ENCODE data around the gene NDUFS6.
A peak's percentile ranks its signal among the peaks of the same experiment; 100 is the strongest.
"Not testable (repeated sequence)": the region's sequence is repeated elsewhere in the genome, so short reads cannot be mapped to it uniquely, and the experiment has no call there.

The NDUFS6 gene

DNA sequence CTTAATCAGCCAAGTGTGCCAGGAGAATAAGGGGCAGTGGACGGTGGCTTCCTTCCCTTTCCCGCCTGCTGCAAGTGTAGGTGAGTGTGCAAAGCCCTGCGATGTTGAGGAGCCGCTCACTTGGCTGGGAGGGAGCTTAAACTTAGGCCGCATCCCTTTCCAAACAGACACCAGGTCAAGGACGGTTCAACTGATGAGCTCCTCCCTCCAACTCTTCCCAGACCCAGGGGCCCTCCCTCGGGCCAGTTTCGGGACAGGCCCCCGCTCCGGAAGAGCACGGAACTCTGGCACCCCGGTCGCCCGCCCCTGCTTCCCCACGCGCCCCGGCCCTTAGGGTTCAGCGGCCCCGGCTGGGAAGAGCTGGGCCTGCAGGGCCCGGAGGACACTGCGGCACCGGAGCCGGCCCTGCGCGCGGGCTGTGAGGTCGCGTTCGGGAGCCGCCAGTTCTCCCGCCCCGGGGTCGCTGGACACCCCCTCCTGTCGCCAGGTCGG, 2.1 kb upstream of the NDUFS6 start:
- DNase-seq = no peak

DNA sequence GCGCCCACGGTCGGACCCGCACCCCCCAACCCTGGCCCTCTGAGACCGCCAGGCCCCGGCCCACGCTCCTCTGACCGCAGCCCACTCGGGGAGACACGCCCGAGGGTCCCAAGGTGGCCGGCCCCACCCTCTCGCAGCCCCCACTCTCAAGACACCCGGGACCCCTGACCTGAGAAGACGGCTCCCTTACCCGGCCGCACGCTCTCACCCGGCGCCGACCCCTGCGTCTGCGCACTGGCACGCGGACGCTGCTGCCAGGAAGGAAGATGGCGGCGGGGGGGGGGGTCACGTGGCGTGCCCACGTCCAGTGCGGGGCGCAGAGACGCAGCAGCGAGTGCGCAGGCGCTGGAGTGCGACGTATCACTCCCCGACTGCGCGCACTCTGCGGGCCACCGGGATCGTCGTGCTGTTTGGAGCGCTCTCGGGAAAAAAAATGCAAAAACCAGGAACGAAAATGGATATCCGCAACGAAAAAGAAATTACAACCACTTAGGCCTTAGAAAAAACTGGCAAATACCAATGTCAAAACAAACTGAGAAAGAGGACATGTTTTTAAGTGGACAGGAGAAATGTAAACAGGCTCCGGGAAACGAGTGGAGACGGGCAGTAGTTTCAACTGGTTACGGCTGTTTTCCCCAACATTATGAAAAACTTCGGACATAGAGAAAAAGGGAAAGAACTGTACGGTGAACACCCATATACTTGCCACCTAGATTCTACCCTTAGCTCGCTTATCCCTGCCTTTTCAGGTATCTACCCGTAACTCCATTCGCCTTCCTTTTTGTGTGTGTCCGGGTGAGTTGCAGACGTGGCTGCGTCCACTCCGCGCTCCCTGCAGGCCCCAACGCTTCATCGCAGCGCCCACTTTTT, 1.4 kb upstream of the NDUFS6 start, which contains the start of gene MRPL36:
MRPL36 (minus strand) TSS at position 236 of the 870 bp plus-strand sequence. CDS start 902 bp downstream, outside the sequence.
- DNase-seq = peak; percentile 94

DNA sequence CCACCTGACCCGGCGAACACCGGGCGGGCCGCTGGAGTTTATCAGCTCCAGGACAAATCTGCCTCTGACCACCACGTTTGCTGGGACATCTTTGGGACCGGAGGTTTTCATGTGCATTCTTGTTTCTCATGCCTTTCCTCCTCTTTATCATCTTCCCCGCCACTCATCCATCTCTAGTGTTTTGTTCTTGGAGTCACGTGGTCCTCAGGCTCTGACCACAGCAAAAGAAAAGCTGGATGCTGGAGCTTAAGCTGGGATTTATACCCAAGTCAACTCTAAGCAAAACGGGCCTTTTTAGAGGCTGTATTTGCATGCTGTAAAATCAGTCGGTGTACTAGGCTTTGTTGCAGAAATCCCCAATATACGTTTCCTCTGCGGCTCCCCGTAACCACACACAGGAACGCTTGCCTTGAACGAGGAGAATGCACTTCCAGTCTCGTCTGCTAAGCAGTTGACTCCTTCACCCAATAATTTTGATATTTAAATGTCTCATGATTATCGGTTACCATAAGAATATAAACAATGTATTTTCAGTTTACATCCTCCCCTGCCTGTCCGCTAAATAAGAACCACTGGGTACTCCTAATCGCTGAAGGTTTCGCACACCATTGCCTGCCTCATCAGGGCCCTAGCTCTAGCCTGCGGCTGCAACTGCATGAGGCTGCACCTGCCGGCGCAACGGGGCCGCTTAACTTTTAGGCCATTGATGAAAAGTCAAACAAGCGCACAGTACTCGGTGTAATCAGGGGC, 560 bp upstream of the NDUFS6 start:
- peak; percentile 76 for DNase-seq

DNA sequence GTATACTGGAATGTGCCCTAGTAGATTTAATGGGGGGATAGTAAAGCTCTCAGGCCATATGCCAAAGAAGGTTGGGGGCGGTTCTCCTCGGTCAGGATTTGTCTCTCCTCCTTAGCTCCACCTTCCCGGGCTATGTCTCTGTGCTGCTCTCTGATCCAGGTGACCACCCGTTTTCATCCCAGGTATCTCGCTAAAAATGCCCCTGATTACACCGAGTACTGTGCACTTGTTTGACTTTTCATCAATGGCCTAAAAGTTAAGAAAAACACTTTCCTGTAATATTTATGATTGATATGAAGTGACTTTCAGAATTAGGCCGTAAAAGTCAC, 724 bp downstream of the NDUFS6 start:
- no peak for DNase-seq

DNA sequence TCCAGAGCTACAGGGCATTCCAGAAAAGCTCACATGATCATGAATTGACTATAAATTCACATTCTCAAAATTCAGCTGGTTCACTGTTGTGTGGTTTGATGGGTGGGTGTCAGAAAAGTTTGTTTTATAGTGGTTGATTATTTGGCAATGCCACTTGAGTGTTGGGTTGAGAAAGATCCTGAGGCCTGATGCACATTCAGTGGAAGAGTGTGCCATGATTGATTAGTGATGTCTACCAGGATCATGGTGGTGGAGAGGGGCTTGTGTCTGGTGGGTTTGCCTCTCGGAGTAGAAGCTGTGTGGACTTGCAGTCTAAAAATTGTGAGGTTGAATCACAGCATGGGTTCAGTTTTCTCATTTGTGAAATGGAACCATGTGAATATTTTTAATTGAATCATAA, 2.0 kb downstream of the NDUFS6 start:
- no peak for DNase-seq

DNA sequence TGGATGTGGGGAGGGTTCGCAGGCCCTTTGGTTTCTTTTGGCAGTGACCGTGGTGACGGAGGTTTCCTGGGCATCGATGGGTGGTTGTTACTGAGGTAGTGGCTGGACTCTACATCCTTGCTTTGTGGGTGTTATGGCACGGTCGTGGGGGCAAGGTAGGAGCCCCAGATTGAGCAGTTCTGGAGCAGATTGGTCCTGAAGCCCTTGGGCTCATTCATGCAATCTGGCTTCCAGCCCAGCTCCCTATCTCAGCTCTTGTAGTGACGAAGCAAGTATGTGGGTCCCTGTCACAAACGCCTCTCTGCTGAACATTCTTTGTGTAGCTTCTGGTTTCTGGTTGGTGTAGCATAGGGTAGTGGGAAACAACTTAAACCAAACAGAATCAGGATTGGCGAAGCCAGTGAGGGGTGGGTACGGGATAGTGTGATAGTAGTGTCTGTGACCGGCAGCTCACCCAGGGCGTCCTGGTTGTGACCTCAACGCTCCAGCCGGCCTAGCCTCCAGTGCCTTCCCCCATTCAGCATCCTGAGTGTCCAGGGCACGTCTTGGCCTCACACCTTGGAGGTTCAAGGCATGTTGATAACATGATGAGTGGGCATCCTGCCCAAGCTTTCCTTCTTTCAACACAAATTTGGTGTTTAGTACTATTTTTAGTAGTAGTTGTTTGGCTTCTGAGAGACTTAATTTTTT, 2.9 kb downstream of the NDUFS6 start:
- no peak for DNase-seq

DNA sequence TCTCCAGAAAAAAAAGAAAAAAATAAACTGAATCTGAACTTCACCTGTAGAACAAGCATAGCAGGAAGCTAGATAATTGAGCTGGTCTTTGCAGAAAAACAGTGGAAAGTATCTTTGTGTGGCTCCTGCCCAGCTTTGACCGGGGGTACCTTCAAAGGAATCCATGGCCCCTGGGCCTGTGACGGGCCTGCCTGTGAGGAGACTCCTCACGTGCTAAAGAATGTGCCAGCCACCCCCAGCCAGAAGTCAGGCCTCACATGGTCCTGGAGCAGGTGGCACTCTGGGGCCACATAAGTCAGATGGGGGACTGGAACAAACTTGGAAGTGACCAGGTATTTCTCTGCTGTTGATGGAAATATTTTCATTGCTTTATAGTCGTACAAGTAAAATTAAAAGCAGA, 4.1 kb downstream of the NDUFS6 start:
- no peak for DNase-seq

DNA sequence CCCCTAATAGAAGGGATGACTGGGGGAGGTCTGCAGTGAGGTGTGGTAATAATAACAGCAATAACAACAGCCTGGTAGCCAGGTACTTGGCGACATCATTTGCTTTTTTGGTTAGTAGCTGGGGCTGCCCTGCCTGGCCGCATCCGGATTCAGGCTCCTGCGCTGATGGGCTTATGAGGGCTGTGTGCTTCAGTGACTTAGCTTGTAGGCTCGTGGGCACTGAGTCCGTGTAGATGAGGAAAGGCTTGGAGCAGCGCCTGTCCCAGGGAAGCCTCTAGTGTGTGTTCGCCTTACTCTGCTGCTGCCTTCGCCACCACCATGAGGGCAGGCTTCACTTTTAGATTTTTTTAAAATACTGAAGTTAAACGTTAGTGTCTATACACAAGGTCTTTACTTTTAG, 4.5 kb downstream of the NDUFS6 start:
- no peak for DNase-seq

DNA sequence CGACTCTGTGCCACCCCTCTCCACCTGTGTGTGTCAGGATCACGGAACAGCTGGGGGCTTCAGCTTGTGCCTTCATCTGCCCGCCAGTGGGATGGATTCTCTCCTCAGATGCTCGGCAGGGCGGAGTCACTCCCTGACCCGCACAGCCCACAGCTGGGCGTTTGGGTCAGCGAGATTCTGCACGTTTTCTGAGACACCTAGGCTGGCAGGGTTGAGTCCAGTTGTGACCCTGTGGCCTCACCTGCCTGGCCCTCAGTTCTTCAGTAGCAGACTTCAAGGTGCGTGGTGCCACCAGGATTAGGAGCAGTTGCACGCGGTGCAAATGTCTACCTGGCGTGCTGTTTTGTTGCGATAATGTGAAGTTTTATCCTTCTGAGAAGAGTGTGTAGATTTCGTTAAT, 5.0 kb downstream of the NDUFS6 start:
- no peak for DNase-seq

DNA sequence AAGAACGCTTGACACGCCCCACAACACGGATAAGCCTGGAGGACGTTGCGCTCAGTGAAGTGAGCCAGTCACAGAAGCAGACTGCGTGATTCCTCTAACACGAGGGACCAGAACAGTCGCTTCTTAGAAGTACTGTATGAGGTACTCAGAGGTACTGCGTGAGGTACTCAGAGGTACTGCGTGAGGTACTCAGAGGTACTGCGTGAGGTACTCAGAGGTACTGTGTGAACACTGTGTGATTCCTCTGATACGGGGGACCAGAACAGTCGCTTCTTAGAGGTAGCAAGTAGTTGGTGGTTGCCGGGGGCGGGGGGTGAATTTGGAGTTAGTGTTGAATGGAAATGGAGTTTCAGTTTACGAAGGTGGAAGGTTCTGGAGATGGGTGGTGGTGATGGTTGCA, 5.8 kb downstream of the NDUFS6 start:
- DNase-seq = no peak

DNA sequence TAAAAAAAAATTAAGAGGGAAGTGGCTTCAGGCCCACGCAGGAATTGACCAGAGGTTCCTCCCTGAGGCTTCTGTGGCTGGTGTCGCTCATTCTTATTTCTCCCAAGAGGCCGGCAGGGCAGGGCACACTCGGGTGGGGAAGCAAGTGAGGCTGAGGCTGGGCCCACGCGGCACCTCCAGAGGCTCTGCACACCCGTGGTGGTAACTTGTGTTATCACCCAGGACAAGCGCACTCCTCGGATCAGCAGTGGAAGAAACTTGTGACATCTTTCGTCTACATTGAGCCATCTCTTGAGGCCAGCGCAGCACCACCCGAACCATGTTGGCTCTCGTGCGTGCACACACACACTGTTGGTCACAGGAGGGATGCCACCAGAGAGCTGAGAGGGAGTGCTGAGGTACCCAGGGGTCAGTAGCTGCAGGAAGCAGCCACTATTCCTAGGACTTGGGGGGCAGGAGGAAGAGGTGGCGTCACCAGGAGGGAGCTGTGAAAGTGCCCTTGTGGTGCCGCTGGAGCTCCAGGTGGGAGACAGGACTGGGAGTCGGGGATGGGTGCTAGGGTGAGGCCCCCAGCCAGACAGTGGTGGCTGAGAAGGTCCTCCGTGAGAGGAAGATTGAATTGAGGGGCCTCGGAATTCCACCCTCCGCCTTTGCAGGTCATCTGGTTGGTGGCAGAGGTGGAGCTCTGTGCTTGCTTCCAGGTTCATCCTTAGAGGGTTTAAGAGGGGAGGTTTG, 6.4 kb downstream of the NDUFS6 start:
- DNase-seq = no peak

DNA sequence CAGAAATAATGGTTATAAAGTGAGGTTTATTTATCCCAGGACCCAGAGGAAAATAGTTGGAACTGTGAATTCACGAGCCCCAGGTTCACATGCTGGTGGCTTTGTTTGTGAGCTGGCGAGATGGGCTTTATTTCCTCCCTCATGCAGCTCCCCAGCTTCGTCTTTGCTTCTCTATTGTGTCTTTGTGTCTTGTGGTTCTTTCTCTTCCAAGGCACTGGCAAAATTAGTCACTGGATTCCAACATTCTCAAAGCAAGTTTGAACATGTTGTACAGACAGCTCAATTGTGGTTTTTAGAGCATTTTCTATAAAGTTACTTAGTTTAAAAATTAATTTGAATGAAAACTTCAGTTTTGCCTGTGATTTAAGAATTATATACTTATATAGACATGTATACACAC, 7.2 kb downstream of the NDUFS6 start:
- no peak for DNase-seq

DNA sequence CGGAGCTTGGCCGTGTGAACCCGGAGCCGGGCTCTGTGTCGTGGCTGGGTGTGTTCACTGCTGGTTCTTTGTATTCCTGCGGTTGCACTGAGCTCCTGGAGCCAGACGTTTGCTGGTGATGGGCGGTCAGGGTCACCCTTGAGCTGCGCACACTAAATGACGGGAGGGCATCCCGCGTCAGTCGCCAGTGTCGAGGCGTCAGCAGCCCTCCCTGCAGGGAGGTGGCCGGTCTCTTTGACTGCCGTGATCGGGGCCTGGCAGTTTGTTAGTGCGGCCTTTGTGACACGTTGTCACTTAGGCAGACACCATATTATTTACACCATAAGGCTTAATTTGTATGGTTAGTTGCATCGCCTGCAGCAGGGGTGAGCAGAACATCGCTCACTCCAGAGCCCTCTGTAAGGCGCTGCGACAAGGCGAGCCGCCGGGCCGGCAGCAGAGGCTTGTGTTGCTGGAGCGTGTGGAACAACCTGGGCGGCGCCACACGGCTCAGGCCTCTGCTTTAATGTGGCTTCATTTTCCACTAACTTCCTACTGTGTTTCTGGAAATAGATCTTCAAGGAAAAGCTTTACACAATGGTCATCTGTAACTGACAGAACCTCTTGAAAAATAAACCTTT, 8.3 kb downstream of the NDUFS6 start:
- DNase-seq = no peak

DNA sequence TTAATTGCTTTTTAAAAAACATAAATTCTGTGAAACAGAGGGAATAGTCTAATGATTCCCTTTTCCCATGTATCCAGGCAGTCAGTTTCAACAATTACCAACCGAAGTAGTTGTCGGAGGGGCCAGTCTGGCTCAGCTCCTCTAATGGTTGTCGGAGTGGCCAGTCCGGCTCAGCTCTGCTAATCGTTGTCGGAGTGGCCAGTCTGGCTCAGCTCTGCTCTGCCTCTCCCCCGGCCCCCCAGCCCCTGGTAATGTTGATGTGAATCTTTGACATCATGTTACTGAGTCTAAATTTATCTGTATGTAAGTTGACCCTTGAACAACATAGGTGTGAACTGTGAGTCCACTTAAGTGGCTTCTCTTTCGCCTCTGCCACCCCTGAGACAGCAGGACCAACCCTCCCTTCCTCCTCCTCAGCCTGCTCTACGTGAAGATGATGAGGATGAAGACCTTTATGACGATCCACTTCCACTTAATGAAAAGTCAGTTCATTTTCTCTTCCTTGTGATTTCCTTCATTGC, 9.4 kb downstream of the NDUFS6 start:
- DNase-seq = no peak

DNA sequence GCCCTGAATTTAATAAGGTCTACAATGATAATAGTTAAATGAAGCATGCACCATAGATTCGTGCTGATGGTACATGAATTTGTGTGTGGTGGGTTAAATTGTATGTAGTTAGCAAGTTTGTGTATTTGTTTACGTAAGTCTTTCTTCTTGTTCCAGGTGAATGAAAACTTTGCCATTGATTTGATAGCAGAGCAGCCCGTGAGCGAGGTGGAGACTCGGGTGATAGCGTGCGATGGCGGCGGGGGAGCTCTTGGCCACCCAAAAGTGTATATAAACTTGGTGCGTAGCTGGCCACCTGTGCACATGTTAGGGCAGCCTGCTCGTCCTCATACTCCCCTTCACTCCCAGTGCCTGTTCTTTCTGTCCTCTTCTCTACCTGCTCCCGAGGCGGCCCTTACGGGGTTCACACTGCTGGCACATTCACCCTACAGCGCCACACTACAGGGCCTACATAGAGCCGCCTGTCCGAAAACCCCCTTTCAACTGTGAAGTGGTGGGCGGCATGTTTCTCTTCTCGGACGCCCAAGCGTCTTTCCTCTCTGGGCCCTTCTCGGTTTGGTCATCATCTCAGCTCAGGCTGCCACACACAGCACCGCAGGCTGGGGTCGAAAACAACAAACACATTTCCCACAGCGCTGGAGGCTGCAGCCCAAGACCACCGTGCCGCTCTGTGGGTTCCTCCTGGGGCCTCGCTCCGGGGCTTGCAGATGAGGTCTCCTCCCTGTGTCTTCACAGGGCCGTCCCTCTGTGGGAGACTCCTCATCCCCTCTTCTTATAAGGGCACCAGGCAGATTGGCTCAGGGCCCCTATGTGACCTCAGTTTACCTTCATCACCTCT, 13.2 kb downstream of the NDUFS6 start:
- no peak for DNase-seq

DNA sequence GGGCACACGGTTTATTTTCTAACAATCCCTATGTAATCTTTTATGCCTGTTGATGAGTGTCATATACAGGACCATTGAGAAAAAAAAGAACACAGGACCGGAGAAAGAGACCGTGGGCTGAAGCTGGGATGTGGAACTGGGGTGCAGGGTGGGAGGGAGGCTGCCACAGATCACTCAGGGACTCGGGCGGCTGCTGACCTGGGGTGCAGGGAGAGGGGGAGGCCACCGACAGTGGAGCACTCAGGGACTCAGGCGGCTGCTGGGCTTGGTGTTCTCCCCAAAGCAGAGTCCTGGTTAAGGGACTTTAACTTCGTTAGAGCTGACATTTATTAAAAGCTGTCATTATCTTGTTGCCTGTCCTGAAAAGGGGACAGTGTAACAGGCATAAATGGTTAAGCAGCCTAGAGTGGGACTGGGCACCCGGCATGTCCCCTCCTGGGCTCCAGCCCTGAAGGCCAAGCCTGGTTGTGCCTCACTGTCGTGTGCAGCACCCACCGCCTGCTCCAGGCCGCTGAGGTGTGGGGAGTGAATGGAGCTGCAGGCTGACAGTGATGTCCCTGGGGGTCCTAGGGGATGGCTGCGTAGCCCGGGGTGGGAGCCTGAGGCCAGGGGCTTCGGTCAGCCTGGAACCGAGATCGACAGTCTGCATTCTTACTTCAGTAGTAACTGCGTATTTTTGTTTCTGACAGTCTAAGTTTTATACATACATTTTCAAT, 14.0 kb downstream of the NDUFS6 start:
- DNase-seq = no peak

DNA sequence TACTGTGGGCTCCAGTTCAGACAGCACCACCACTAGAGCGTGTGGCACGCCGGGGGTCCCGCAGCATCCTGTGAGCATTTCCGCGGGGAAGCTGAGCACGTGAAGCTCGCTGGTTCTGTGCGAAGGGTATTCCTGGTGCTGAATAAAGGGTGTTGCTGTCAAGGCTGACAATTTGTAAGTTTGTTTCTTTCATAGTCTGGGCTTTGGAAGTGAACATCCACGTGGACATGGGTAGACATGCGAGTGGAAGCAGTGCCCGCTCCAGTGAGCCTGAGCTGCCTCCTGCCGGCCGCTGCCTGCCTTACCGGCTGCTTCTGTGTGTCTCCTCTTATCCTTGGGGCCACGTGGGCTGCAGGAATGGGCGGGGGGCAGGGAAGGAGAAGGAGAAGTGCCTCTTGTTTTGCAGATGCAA, 14.7 kb downstream of the NDUFS6 start:
- DNase-seq = no peak

DNA sequence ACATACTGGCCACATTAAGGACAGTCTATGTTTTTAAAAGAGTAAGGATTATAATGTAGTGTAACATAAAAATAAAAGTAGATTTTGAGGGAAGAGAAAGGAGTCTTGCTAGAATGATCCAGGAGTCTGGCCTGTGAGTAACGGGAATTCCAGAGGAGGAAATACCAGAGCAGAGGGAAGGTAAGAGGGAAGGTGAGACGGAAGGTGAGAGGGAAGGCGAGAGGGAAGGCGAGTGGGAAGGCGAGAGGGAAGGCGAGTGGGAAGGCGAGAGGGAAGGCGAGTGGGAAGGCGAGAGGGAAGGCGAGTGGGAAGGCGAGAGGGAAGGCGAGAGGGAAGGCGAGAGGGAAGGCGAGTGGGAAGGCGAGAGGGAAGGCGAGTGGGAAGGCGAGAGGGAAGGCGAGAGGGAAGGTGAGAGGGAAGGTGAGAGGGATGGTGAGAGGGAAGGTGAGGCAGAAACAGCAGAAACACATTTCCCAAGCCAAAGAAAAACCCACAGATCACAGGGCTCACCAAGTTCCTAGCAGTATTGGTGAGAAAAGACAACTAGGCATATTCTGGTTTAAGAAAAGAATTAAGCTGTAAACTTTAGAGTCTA, 15.4 kb downstream of the NDUFS6 start:
- not testable (repeated sequence) for DNase-seq

DNA sequence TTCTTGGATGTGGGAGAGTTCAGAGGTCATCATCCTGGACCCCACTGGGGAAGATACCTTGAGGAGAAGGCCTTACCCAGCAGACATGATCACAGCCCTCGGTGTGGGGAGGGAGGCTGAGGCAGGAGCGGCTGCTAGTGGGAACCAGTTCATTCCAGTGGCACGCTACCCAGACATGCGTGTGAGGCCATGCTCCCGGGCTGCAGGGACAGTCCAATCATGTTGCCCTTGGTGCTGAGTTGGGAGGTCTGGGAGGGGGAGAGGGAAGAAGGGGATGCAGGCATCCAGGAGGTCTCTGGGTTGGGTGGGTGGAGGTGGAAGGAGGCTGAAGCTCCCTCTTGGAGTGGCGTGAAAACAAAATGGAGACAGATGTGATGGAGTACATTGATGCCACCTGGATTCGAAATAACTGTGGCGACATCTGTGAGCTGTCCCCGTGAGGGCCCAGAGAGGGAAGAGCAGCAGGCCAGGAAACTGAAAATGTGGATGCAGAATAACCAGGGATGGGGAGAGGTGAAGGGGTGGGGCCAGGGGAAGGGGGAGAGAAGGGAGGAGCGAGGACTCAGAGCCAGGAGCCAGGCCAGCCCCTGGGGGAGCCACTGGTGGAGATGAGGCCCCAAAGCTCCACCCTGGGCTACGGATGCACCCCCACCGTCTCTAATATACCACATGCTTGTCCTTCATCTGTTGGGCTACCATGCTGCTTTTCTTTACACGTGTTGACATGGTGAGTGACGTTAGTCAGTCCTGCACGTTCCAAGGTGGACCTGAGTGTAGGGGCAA, 16.2 kb downstream of the NDUFS6 start:
- no peak for DNase-seq
